ENCODE data around the gene HK1.
A peak's percentile ranks its signal among the peaks of the same experiment; 100 is the strongest.

DNA sequence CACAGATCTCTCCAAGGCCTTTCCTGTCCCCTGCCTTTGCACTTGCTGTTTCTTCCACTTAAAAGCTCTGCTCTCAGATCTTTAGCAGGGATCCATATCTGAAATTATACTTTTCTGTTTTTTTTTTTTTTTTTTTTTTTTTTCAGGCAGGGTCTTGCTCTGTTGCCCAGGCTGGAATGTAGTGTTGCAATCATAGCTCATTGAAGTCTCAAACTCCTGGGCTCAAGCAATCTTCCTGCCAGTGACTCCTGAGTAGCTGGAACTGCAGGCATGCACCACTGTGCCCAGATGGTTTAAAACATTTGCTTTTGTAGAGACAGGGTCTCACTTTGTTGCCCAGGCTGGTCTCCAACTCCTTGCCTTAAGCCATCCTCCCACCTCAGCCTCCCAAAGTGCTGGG is 167.9 kb downstream of the HK1 start:
- TF ChIP-seq, protein P1, sequence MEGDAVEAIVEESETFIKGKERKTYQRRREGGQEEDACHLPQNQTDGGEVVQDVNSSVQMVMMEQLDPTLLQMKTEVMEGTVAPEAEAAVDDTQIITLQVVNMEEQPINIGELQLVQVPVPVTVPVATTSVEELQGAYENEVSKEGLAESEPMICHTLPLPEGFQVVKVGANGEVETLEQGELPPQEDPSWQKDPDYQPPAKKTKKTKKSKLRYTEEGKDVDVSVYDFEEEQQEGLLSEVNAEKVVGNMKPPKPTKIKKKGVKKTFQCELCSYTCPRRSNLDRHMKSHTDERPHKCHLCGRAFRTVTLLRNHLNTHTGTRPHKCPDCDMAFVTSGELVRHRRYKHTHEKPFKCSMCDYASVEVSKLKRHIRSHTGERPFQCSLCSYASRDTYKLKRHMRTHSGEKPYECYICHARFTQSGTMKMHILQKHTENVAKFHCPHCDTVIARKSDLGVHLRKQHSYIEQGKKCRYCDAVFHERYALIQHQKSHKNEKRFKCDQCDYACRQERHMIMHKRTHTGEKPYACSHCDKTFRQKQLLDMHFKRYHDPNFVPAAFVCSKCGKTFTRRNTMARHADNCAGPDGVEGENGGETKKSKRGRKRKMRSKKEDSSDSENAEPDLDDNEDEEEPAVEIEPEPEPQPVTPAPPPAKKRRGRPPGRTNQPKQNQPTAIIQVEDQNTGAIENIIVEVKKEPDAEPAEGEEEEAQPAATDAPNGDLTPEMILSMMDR (conservative IDR thresholded peaks at IDR 0.05; ENCODE audit: low read depth, low read length) = no peak
- TF ChIP-seq SMC3 (IDR thresholded peaks at IDR 0.05; ENCODE audit: low read depth, low read length) = no peak
- TF ChIP-seq RCOR1 (IDR thresholded peaks at IDR 0.05; ENCODE audit: insufficient replicate concordance, low read length) = no peak
- peak; percentile 26; the same call in 1 of the 2 replicates for TF ChIP-seq CEBPB (IDR thresholded peaks at IDR 0.05; ENCODE audit: low read depth, low read length)
- TF ChIP-seq MXI1 (IDR thresholded peaks at IDR 0.05; ENCODE audit: borderline replicate concordance, low read depth, low read length) = no peak
- no peak for TF ChIP-seq CHD1 (IDR thresholded peaks at IDR 0.05; ENCODE audit: low read depth, low read length)
- TF ChIP-seq, protein P2, sequence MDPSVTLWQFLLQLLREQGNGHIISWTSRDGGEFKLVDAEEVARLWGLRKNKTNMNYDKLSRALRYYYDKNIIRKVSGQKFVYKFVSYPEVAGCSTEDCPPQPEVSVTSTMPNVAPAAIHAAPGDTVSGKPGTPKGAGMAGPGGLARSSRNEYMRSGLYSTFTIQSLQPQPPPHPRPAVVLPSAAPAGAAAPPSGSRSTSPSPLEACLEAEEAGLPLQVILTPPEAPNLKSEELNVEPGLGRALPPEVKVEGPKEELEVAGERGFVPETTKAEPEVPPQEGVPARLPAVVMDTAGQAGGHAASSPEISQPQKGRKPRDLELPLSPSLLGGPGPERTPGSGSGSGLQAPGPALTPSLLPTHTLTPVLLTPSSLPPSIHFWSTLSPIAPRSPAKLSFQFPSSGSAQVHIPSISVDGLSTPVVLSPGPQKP (IDR thresholded peaks at IDR 0.05; ENCODE audit: borderline replicate concordance, low read depth, low read length) = no peak
- TF ChIP-seq POLR2A (IDR thresholded peaks at IDR 0.05; ENCODE audit: low read depth, low read length) = no peak
- no peak for TF ChIP-seq RAD21 (IDR thresholded peaks at IDR 0.05; ENCODE audit: low read length)
- no peak for TF ChIP-seq BHLHE40 (IDR thresholded peaks at IDR 0.05; ENCODE audit: low read depth, low read length)
- TF ChIP-seq MAFK (IDR thresholded peaks at IDR 0.05; ENCODE audit: low read depth, low read length) = no peak
- TF ChIP-seq, protein P3, sequence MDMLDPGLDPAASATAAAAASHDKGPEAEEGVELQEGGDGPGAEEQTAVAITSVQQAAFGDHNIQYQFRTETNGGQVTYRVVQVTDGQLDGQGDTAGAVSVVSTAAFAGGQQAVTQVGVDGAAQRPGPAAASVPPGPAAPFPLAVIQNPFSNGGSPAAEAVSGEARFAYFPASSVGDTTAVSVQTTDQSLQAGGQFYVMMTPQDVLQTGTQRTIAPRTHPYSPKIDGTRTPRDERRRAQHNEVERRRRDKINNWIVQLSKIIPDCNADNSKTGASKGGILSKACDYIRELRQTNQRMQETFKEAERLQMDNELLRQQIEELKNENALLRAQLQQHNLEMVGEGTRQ (IDR thresholded peaks at IDR 0.05; ENCODE audit: low read depth, low read length) = no peak
- TF ChIP-seq RFX5 (IDR thresholded peaks at IDR 0.05; ENCODE audit: low read depth, low read length) = no peak
- no peak for TF ChIP-seq MAZ (IDR thresholded peaks at IDR 0.05; ENCODE audit: borderline replicate concordance, low read depth, low read length)
